ENCODE data around the gene RBBP8NL. TPM values are rescaled to one million over a fixed set of nuclear protein-coding genes. Genes with fewer than 3 reads are reported as not detected.

RBBP8NL gene
- total and polyA plus RNA-seq, 5 experiments from 2014 or later = not detected

DNA sequence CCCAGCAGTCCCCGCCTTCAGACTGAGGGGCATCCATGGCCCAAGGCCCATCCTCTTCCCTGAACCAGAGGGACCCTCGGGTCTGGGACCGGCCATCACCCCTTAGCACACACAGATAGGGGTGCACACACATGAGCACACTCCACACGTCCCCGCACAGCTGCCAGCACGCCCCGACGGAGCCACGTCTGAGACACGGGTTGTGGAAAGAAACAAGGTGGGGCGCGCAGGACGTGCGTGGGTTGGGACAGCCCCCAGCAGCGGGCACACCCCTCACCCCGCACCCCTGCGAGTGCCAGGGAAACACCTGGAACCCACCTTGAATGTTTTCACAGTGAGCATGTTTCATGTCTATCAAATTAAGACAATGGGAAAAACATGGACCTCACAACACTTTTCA lies 42.0 kb upstream of the RBBP8NL start:
- no peak for DNase-seq
- Mint-ChIP-seq H3K27ac (no peak overlapping the region), H3K9me3 (no peaks in the 10 kb centered on the region), H3K27me3 (peaks cover 6 to 35% (median 23%) of the 10 kb centered on the region in 5 donors), H3K36me3 (no peaks in the 10 kb centered on the region), H3K4me3 (no peak overlapping the region), H3K4me1 (peaks cover 0 to 3% (median 0%) of the 10 kb centered on the region in 4 donors)
- no peak for ATAC-seq
- POLR2A ChIA-PET = no interaction called here

- H3K9me3 Mint-ChIP-seq = no peaks in the 10 kb centered on the region
- H3K36me3 Mint-ChIP-seq = no peaks in the 10 kb centered on the region
- DNase-seq = no peak
- POLR2A ChIA-PET = no interaction called here
- H3K4me3 Mint-ChIP-seq = no peak overlapping the region
- no peaks in the 10 kb centered on the region for H3K4me1 Mint-ChIP-seq
- ATAC-seq = no peak
- no peak overlapping the region for H3K27ac Mint-ChIP-seq
- H3K27me3 Mint-ChIP-seq = peaks cover 4 to 24% (median 13%) of the 10 kb centered on the region in 5 donors
These were observed 39.6 kb upstream of the RBBP8NL start for GRCh38 chr20:62466806-62467537.

DNA sequence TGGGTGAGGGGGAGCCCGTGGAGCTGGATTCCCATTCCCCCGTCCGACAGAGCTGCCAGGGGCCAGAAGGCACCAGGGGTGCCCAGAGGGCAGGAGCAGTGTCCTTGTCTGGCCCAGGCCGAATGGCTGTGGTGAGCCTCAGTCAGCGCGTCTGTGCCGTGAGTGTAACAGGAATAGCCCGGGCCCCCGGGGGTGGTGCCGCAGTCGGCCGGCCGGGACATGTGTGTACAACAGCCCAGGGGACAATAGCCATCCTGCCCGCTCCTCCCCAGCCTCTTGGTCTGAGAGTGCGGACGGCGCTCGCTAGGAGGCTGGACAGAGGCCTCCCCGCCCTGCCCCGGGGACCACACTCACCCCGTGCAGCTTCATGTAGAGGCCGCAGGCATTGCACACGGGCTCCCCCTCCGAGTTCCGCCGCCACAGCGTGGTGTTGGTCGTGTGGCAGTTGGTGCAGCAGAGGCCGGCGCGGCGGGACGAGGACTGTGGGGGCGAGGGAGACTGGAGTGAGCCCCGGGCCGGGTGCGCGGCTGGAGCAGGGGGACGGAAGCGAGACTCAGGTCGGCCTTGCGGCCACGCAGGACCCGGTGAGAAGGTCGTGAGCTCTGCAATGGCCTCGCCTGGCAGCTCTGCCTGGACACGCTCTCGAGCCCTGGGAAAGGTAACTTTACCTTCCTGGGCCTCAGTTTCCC lies 38.9 kb upstream of the RBBP8NL start:
- DNase-seq = no peak
- no peaks in the 10 kb centered on the region for H3K9me3 Mint-ChIP-seq
- peaks cover 2 to 22% (median 11%) of the 10 kb centered on the region in 5 donors for H3K27me3 Mint-ChIP-seq
- no peaks in the 10 kb centered on the region for H3K36me3 Mint-ChIP-seq
- H3K4me3 Mint-ChIP-seq = no peak overlapping the region
- POLR2A ChIA-PET = no interaction called here
- no peaks in the 10 kb centered on the region for H3K4me1 Mint-ChIP-seq
- ATAC-seq = no peak
- H3K27ac Mint-ChIP-seq = no peak overlapping the region

- POLR2A ChIA-PET = no interaction called here
These were observed 37.7 kb upstream of the RBBP8NL start for GRCh38 chr20:62464990-62465389.

DNA sequence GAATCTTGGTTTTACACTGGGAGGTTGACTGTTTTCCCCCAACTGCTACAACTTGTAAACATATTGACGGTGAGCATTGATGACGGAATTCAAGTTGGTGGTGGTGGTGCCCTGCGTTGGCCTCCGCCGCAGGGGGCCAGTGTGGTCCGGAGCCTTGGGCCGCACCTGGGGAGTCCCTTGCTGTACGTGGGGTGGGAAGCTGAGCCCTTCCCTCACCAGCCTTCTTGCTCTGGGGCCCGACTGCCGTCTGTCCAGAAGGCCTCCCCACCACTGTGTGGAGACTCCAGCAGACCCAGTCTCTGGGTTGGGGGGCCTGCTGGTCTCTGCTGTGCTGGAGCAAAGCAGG lies 37.1 kb upstream of the RBBP8NL start:
- H3K27me3 Mint-ChIP-seq = peaks cover 0 to 10% (median under 1%) of the 10 kb centered on the region in 5 donors
- POLR2A ChIA-PET = no interaction called here
- H3K36me3 Mint-ChIP-seq = no peaks in the 10 kb centered on the region
- H3K4me3 Mint-ChIP-seq = no peak overlapping the region
- ATAC-seq (no peak), DNase-seq (no peak)
- no peaks in the 10 kb centered on the region for H3K4me1 Mint-ChIP-seq
- no peak overlapping the region for H3K27ac Mint-ChIP-seq
- H3K9me3 Mint-ChIP-seq = no peaks in the 10 kb centered on the region

More at GRCh38 chr20:62464990-62465389, 37.7 kb upstream of the RBBP8NL start:
- no peaks in the 10 kb centered on the region for H3K9me3 Mint-ChIP-seq
- H3K4me1 Mint-ChIP-seq = no peaks in the 10 kb centered on the region
- peaks cover under 1 to 14% (median 6%) of the 10 kb centered on the region in 5 donors for H3K27me3 Mint-ChIP-seq
- H3K27ac Mint-ChIP-seq = no peak overlapping the region
- DNase-seq (no peak), ATAC-seq (no peak)
- H3K36me3 Mint-ChIP-seq = no peaks in the 10 kb centered on the region
- H3K4me3 Mint-ChIP-seq = no peak overlapping the region

DNA sequence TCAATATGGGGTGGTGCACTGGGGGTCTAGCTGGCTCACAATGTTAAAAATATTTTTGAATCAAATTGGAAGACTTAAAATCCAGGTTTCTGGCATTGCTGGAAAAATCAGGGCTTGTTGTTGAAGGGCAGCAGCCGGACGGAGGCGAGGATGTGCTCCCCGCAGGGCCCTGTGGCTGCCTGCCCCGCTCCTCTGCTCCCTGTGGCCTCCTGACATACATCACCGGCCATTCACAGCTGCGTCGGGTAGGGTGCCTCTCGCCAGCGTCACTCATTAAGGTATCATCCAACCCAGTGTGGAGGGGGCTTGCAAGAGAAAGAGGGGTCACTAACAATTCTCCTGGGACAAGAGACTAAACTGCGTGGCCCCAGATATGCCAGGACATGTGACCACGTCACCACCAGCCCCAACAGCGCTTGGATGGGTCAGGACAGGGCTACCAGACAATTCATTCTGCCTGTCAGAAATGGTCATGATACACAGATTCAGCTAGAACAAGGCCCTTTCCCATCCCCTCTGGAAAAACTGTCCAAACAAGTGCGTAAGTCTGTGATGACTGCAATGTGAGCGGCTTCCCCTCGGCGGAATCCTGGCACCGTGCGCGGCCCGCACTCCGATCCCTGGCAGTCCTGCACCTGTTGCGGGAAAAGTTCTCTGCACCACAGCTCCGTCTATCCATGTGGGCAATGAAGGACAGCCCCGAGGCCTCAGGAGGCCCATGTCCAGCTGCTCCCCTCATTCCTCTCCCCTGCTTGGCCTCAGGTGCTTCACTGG lies 36.5 kb upstream of the RBBP8NL start:
- Mint-ChIP-seq H3K36me3 (no peaks in the 10 kb centered on the region), H3K4me3 (no peak overlapping the region), H3K27me3 (peaks cover 0 to 5% (median 0%) of the 10 kb centered on the region in 5 donors), H3K4me1 (no peaks in the 10 kb centered on the region), H3K27ac (no peak overlapping the region), H3K9me3 (no peaks in the 10 kb centered on the region)
- no peak for ATAC-seq
- POLR2A ChIA-PET = no interaction called here
- DNase-seq = no peak

GRCh38 chr20:62462976-62463592 lies 35.7 kb upstream of the RBBP8NL start:
- Mint-ChIP-seq H3K4me3 (no peak overlapping the region), H3K4me1 (no peaks in the 10 kb centered on the region), H3K27me3 (peaks cover 0 to 10% (median 3%) of the 10 kb centered on the region in 5 donors), H3K27ac (no peak overlapping the region), H3K36me3 (no peaks in the 10 kb centered on the region), H3K9me3 (no peaks in the 10 kb centered on the region)
- no peak for ATAC-seq
- no peak for DNase-seq
- POLR2A ChIA-PET = no interaction called here

- Mint-ChIP-seq H3K36me3 (no peaks in the 10 kb centered on the region), H3K27me3 (peaks cover 0 to 17% (median 3%) of the 10 kb centered on the region in 5 donors), H3K27ac (no peak overlapping the region), H3K9me3 (no peaks in the 10 kb centered on the region), H3K4me1 (no peaks in the 10 kb centered on the region), H3K4me3 (no peak overlapping the region)
- ATAC-seq (no peak), DNase-seq (no peak)
- POLR2A ChIA-PET = no interaction called here
These were observed 34.5 kb upstream of the RBBP8NL start for GRCh38 chr20:62461834-62462233.

- no peak overlapping the region for H3K4me3 Mint-ChIP-seq
- no peak overlapping the region for H3K27ac Mint-ChIP-seq
- no peaks in the 10 kb centered on the region for H3K36me3 Mint-ChIP-seq
- no peaks in the 10 kb centered on the region for H3K4me1 Mint-ChIP-seq
- POLR2A ChIA-PET = no interaction called here
- H3K9me3 Mint-ChIP-seq = no peaks in the 10 kb centered on the region
- H3K27me3 Mint-ChIP-seq = peaks cover 2 to 17% (median 5%) of the 10 kb centered on the region in 5 donors
- DNase-seq (no peak), ATAC-seq (no peak)
These were observed 33.8 kb upstream of the RBBP8NL start for GRCh38 chr20:62461157-62461556.

GRCh38 chr20:62460678-62461077 lies 33.3 kb upstream of the RBBP8NL start:
- POLR2A ChIA-PET = no interaction called here
- H3K36me3 Mint-ChIP-seq = no peaks in the 10 kb centered on the region

DNA sequence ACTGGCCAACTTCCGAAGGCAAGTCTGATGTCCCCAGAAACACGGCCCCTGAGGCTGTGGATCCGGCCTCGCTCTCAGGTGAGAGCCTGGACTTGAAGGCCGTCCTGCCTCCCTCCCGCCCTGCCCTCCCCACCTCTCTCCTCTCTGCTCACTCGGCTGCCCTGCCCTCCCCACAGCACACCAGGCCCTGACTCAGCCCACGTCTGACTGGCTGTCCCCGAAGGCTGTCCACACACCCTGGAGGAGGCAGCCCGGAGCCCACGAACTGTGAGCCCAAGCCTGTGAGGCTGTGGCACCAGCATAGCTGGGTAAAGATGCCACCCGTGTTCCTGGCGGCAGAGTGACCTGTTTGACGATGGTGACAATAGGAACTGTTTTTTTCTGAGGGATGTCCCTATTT lies 32.1 kb upstream of the RBBP8NL start:
- DNase-seq = no peak
- H3K27me3 Mint-ChIP-seq = peaks cover 2 to 17% (median 6%) of the 10 kb centered on the region in 5 donors
- H3K9me3 Mint-ChIP-seq = no peaks in the 10 kb centered on the region
- no peak overlapping the region for H3K27ac Mint-ChIP-seq
- H3K36me3 Mint-ChIP-seq = no peaks in the 10 kb centered on the region
- no peaks in the 10 kb centered on the region for H3K4me1 Mint-ChIP-seq
- no peak for ATAC-seq
- POLR2A ChIA-PET = no interaction called here
- H3K4me3 Mint-ChIP-seq = no peak overlapping the region

More at GRCh38 chr20:62460678-62461077, 33.3 kb upstream of the RBBP8NL start:
- peaks cover 2 to 17% (median 6%) of the 10 kb centered on the region in 5 donors for H3K27me3 Mint-ChIP-seq
- no peak overlapping the region for H3K27ac Mint-ChIP-seq
- no peaks in the 10 kb centered on the region for H3K9me3 Mint-ChIP-seq
- H3K4me1 Mint-ChIP-seq = no peaks in the 10 kb centered on the region
- H3K4me3 Mint-ChIP-seq = no peak overlapping the region
- ATAC-seq (no peak), DNase-seq (no peak)

- no peak for DNase-seq
- Mint-ChIP-seq H3K9me3 (no peaks in the 10 kb centered on the region), H3K4me3 (no peak overlapping the region), H3K27ac (peak overlapping the region in 1 of 10 donors; percentile 67), H3K27me3 (peaks cover 2 to 17% (median 6%) of the 10 kb centered on the region in 5 donors), H3K4me1 (no peaks in the 10 kb centered on the region), H3K36me3 (no peaks in the 10 kb centered on the region)
- POLR2A ChIA-PET = no interaction called here
- ATAC-seq = no peak
These were observed 31.2 kb upstream of the RBBP8NL start for GRCh38 chr20:62458275-62459251.
